NT2/D1 (cell line): ENCODE results near the gene LRRC71.

ENCODE experiments used
- SUZ12 ChIP-seq: IDR thresholded peaks from 2 replicates; pipeline ENCODE4 v1.6.1; 2011; ENCODE audit not compliant: insufficient read length, insufficient read depth; ENCODE audit errors: extremely low read depth
- YY1 ChIP-seq: IDR thresholded peaks from 2 replicates; pipeline ENCODE4 v1.6.1; 2011; ENCODE audit not compliant: insufficient read length, insufficient read depth
- ZNF274 ChIP-seq: IDR thresholded peaks from 2 replicates; pipeline ENCODE4 v1.6.1; 2011; ENCODE audit warnings: mild to moderate bottlenecking, low read depth, low read length

- no peak for TF ChIP-seq YY1
- no peak for TF ChIP-seq SUZ12
- no peak for TF ChIP-seq ZNF274
Observed at GRCh38 chr1:156904187-156904959, 16.1 kb upstream of the LRRC71 start.
